ENCODE data around the gene KRTAP5-3. TPM values are rescaled to one million over a fixed set of nuclear protein-coding genes. Genes with fewer than 3 reads are reported as not detected.

Gene KRTAP5-3
- total and polyA plus RNA-seq, 2 of the 13 experiments (the other 11 are each of a cell fraction or from before 2014, with no cell fraction given): not detected

DNA sequence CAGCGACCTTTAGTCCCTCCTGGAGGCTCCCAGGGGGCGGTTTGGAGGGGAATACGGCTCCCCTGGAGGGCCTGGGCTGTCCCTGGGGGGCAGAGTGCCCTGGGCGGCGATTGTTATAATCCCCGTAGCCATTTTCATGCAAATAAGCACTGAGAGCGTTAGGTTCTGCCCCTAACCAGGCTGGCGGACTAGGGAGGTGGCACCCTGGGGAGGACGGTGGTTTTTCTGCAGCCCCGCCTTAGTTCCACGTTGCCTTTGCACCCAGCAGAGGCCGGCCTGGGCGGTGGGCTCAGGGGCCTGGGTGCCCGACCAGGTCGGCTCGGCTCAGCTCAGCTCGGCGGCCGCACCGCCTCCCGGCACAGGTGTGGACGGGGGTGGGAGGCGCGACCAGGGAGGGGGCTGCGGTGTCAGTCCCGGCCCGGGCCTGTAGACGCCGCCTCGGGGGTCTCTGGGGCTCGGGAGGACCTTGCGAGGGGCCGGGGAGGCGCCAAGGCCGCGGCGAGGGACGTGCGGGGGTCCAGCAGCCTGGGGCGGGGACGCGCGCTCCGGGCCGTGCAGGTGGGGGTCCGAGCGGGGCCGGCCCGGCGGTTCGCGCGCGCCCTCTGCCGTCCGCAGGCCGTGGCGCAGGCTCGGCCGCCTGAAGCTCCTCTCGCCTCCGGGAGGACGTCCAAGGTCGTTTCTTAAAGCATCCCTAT, 33.9 kb downstream of the KRTAP5-3 start (continued):
- TF ChIP-seq ZNF558 (CRISPR knock-in tag; IDR thresholded peaks at IDR 0.05; ENCODE audit: borderline replicate concordance) (no peak), NFKBIZ (CRISPR knock-in tag; IDR thresholded peaks at IDR 0.05) (no peak), HOXA5 (CRISPR knock-in tag; IDR thresholded peaks at IDR 0.05) (no peak), ZNF263 (CRISPR knock-in tag; IDR thresholded peaks at IDR 0.05) (peak; percentile 63), SP4 (CRISPR knock-in tag; IDR thresholded peaks at IDR 0.05) (0 out of 2 replicates have a peak, but pooled peaks have one; percentile 29), PHF5A (CRISPR knock-in tag; IDR thresholded peaks at IDR 0.05; ENCODE audit: low read depth, unreplicated experiment) (no peak), ZNF446 (CRISPR knock-in tag; IDR thresholded peaks at IDR 0.05) (no peak), HDAC1 (CRISPR knock-in tag; IDR thresholded peaks at IDR 0.05) (no peak), NFIC (IDR thresholded peaks at IDR 0.05; ENCODE audit: low read length) (no peak), MAZ (IDR thresholded peaks at IDR 0.05; ENCODE audit: borderline replicate concordance, low read depth, low read length) (no peak), MAZ (CRISPR knock-in tag; IDR thresholded peaks at IDR 0.05; ENCODE audit: low read depth) (peak; percentile 65; the same call in 1 of the 2 replicates), CC2D1A (CRISPR knock-in tag; IDR thresholded peaks at IDR 0.05) (no peak), ARNT2 (CRISPR knock-in tag; IDR thresholded peaks at IDR 0.05; ENCODE audit: low read depth) (peak; percentile 43; the same call in 1 of the 2 replicates), ZFX (CRISPR knock-in tag; IDR thresholded peaks at IDR 0.05; ENCODE audit: low read depth) (0 out of 2 replicates have a peak, but pooled peaks have one; percentile 13)
- TF ChIP-seq, protein P1, sequence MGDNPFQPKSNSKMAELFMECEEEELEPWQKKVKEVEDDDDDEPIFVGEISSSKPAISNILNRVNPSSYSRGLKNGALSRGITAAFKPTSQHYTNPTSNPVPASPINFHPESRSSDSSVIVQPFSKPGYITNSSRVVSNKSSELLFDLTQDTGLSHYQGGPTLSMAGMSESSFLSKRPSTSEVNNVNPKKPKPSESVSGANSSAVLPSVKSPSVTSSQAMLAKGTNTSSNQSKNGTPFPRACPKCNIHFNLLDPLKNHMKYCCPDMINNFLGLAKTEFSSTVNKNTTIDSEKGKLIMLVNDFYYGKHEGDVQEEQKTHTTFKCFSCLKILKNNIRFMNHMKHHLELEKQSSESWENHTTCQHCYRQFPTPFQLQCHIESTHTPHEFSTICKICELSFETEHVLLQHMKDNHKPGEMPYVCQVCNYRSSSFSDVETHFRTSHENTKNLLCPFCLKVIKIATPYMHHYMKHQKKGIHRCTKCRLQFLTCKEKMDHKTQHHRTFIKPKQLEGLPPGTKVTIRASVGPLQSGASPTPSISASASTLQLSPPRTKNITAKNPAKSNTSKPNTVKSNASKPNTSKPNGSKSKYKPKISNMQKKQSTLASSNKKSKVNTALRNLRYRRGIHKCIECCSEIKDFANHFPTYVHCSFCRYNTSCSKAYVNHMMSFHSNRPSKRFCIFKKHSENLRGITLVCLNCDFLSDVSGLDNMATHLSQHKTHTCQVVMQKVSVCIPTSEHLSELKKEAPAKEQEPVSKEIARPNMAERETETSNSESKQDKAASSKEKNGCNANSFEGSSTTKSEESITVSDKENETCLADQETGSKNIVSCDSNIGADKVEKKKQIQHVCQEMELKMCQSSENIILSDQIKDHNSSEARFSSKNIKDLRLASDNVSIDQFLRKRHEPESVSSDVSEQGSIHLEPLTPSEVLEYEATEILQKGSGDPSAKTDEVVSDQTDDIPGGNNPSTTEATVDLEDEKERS (CRISPR knock-in tag; IDR thresholded peaks at IDR 0.05): no peak
